HG02943 (cell line): ENCODE data around the gene SLX9.

ENCODE experiments used
- ATAC-seq: cut with Tn5 transposase; IDR thresholded peaks from one replicate; pipeline ENCODE4 v1.9.1; 2021; ENCODE audit warnings: mild to moderate bottlenecking, low read depth, moderate library complexity; ENCODE audit not compliant: unreplicated experiment

The SLX9 gene

GRCh38 chr21:44998621-44999427 is 59.0 kb downstream of the SLX9 start:
- no peak for ATAC-seq

- no peak for ATAC-seq
Measured at GRCh38 chr21:44999428-44999971, 59.7 kb downstream of the SLX9 start.

- no peak for ATAC-seq
Measured at GRCh38 chr21:44999972-45000636, 60.3 kb downstream of the SLX9 start.

GRCh38 chr21:45000637-45001133 is 60.9 kb downstream of the SLX9 start:
- ATAC-seq: no peak

GRCh38 chr21:45001134-45002095 is 61.6 kb downstream of the SLX9 start:
- no peak for ATAC-seq

- no peak for ATAC-seq
Measured at GRCh38 chr21:45002381-45003204, 62.8 kb downstream of the SLX9 start.

- ATAC-seq: no peak
Measured at GRCh38 chr21:45003331-45004058, 63.7 kb downstream of the SLX9 start.

- no peak for ATAC-seq
Measured at GRCh38 chr21:45004059-45004422, 64.2 kb downstream of the SLX9 start.

GRCh38 chr21:45004481-45005247 is 64.8 kb downstream of the SLX9 start:
- ATAC-seq: no peak

GRCh38 chr21:45006536-45007095 is 66.8 kb downstream of the SLX9 start:
- no peak for ATAC-seq

GRCh38 chr21:45009616-45010015 is 69.8 kb downstream of the SLX9 start:
- ATAC-seq: no peak

GRCh38 chr21:45010096-45010495 is 70.3 kb downstream of the SLX9 start:
- ATAC-seq: no peak

GRCh38 chr21:45010860-45011259 is 71.0 kb downstream of the SLX9 start:
- ATAC-seq: no peak

- no peak for ATAC-seq
Measured at GRCh38 chr21:45011426-45011825, 71.6 kb downstream of the SLX9 start.

- no peak for ATAC-seq
Measured at GRCh38 chr21:45011911-45012661, 72.3 kb downstream of the SLX9 start.

- ATAC-seq: no peak
Measured at GRCh38 chr21:45012662-45013259, 72.9 kb downstream of the SLX9 start.
